Esophagus muscularis mucosa (tissue), 4 donors: ENCODE measurements around the gene ICE2. TPM values are rescaled to one million over a fixed set of nuclear protein-coding genes. Genes with fewer than 3 reads are reported as not detected.

Experiments
- DNase-seq: peaks from one replicate; pipeline ENCODE4 v3.0.0-alpha.2; 2017; ENCODE audit errors: extremely low spot score
- H3K27ac ChIP-seq, 4 donors: fragments of 200-600 bp; sonication (generic); replicated peaks in 1 of 4; 1 replicate in 3 of 4; 2 replicates in 1 of 4; pipeline ENCODE4 v1.5.1; 2016 to 2019; ENCODE audit warnings: mild to moderate bottlenecking in 1 of 4
- H3K27me3 ChIP-seq, 4 donors: fragments of 200-600 bp; sonication (generic); one replicate each; pipeline versions ENCODE4 v1.5.1 to v1.6.0; 2016 to 2019
- H3K36me3 ChIP-seq, 4 donors: fragments of 200-600 bp; sonication (generic); one replicate each; pipeline ENCODE4 v1.5.1; 2016 to 2019
- H3K4me1 ChIP-seq, 4 donors: fragments of 200-600 bp; sonication (generic); one replicate each; pipeline ENCODE4 v1.5.1; 2016 to 2019
- H3K4me3 ChIP-seq, 4 donors: fragments of 200-600 bp; sonication (generic); 1 replicate in 2 of 4; 2 replicates in 2 of 4; pipeline ENCODE4 v1.5.1; 2016 to 2019; ENCODE audit warnings: mild to moderate bottlenecking in 4 of 4, moderate library complexity in 1 of 4
- H3K9me3 ChIP-seq, 4 donors: fragments of 200-600 bp; sonication (generic); 1 replicate in 3 of 4; 2 replicates in 1 of 4; pipeline ENCODE4 v1.5.1; 2016 to 2019
- CTCF ChIP-seq, 3 experiments: fragments of 200-600 bp in 2 of 3; fragments of 450-650 bp in 1 of 3; sonication (generic) in 2 of 3; IDR thresholded peaks; one replicate each; pipeline ENCODE4 v1.5.1; 2017 to 2019; ENCODE audit warnings: antibody characterized with exemption in 3 of 3, mild to moderate bottlenecking in 2 of 3, moderate library complexity in 1 of 3
- EP300 ChIP-seq: sonication (generic); formaldehyde crosslinking; IDR thresholded peaks from one replicate; pipeline ENCODE4 v1.6.1; 2017; ENCODE audit warnings: antibody characterized with exemption
- POLR2A ChIP-seq: fragments of 450-650 bp; IDR thresholded peaks from one replicate; pipeline ENCODE4 v1.6.1; 2017; ENCODE audit warnings: antibody characterized with exemption, moderate library complexity, mild to moderate bottlenecking, low read depth
- POLR2AphosphoS5 ChIP-seq, 2 donors: sonication (generic); formaldehyde crosslinking; IDR thresholded peaks; one replicate each; pipeline ENCODE4 v1.6.1; 2017; ENCODE audit warnings: antibody characterized with exemption in 2 of 2
- WGBS: methylation state at CpG from one replicate; pipeline ENCODE4 v1.1.5; 2018; 5-methylcytosine and 5-hydroxymethylcytosine counted together
- intact Hi-C: fragments of 100-400 bp; cut with DNase I; formaldehyde crosslinking; loops from one replicate; pipeline ENCODE4 v1.15.1; 2023
- total RNA-seq, 4 donors: library from RNA; depleted of rRNA; stranded (reverse); fragments of >200 nt; gene quantifications; one replicate each; pipeline versions ENCODE4 v1.1.0 to v1.2.1, GENCODE V29; 2016

Gene ICE2
- total RNA-seq, 4 donors from 2014 or later, result 17.4 to 30.4 (median 21.3) TPM

- intact Hi-C loops, result no loop called here
- no peak overlapping the region for H3K4me3 ChIP-seq
- WGBS, result 100% methylated on average over 1 of the region's 1 CpG
- no peak for TF ChIP-seq EP300
- no peak for TF ChIP-seq CTCF (IDR thresholded peaks at IDR 0.05)
- TF ChIP-seq POLR2A, result no peak
- TF ChIP-seq POLR2AphosphoS5 (IDR thresholded peaks at IDR 0.05), result no peak
- peak overlapping the region; percentile 76 to 82 (median 80) for H3K27ac ChIP-seq
- H3K27me3 ChIP-seq, result no peaks in the 10 kb centered on the region
- H3K9me3 ChIP-seq, result no peaks in the 10 kb centered on the region
- no peak for DNase-seq
- peaks cover 0 to 46% (median 8%) of the 10 kb centered on the region in 4 donors for H3K36me3 ChIP-seq
- H3K4me1 ChIP-seq, result peaks cover 71 to 90% (median 77%) of the 10 kb centered on the region in 4 donors
Observed at GRCh38 chr15:60372756-60373155, 106.2 kb downstream of the ICE2 start.

DNA sequence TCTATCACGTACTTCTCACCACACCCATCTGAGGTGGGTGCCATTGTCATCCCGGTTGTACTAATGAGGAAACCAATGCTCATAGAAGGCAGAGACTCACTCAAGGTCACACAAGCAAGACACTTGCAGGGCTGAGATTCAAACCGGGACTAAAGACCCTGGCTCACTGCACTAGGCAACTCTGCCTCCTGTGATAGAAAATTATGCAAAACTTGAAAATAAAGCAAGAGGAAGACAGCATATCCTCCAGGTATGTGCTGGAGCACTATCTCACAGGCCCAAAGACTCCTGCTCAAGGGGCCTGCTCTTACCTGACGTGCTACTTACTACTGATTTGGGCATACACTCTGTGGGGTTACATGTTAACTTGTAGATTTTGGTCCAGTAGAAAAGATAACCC lies 106.7 kb downstream of the ICE2 start:
- no peak for DNase-seq
- no peaks in the 10 kb centered on the region for H3K27me3 ChIP-seq
- H3K4me1 ChIP-seq, result peaks cover 71 to 85% (median 77%) of the 10 kb centered on the region in 4 donors
- peaks cover 0 to 40% (median 7%) of the 10 kb centered on the region in 4 donors for H3K36me3 ChIP-seq
- no peak overlapping the region for H3K4me3 ChIP-seq
- H3K9me3 ChIP-seq, result no peaks in the 10 kb centered on the region
- peak overlapping the region; percentile 76 to 82 (median 80) for H3K27ac ChIP-seq
- TF ChIP-seq POLR2A (no peak), EP300 (no peak), POLR2AphosphoS5 (IDR thresholded peaks at IDR 0.05) (no peak), CTCF (IDR thresholded peaks at IDR 0.05) (no peak)
- WGBS, result 92% methylated on average over 4 of the region's 4 CpGs
- intact Hi-C loops, result no loop called here

DNA sequence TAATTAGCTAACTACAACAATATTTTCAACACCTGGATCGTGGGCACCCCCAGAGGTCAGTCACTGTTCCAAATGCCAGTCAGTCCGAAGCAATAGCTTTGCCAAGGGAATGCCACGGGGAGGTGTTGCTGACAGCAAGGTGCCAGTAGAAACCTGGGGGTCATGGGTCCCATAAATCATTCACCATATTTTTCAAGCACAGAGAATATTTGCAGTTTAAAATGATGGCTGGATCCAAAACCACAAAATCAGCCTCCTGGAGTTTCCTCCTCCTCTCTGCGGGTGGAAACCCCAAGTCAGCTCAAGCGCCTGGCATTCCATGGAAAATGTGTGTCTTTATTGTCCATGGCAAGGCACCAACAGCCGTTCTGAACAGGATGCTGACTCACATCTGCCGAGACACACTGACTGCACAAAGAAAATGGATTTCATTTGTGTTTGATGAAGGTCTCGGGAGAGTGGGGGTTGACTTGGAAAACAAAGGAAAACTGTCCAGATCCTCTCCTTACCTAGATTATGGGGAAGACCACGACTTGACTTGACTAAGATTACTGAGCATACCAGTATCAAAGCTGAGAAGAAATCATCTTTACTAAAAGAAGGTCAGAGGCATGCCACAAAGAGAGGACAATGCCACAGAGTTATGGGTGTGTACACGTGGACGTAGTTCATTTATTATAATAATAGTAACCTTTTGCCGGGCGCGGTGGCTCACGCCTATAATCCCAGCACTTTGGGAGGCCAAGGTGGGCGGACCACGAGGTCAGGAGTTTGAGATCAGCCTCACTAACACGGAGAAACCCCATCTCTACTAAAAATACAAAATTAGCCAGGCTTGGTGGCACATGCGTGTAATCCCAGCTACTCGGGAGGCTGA lies 107.5 kb downstream of the ICE2 start:
- Histone ChIP-seq H3K27me3 (no peaks in the 10 kb centered on the region), H3K36me3 (peaks cover 0 to 32% (median 5%) of the 10 kb centered on the region in 4 donors), H3K27ac (peak overlapping the region; percentile 76 to 82 (median 80)), H3K4me3 (peak overlapping the region in 1 of 4 donors; percentile 19), H3K9me3 (no peaks in the 10 kb centered on the region), H3K4me1 (peaks cover 67 to 77% (median 72%) of the 10 kb centered on the region in 4 donors)
- no peak for DNase-seq
- intact Hi-C loops, result no loop called here
- whole genome bisulfite sequencing, result 43% methylated on average over 20 of the region's 20 CpGs
- TF ChIP-seq POLR2AphosphoS5 (IDR thresholded peaks at IDR 0.05), result peak; percentile 88 to 93
- no peak for TF ChIP-seq CTCF (IDR thresholded peaks at IDR 0.05)

DNA sequence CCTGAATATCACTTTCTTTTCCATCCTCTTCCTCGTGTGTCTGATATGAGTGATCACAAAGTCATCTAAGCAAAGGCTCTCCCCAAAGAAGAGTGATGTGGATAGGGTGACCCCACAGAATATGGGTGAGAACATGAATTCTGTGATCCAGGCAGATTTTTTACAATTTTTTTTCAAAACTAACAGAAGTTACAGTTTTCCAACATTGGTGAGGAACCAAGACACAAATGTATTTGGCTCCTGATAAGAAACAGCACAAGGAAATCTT lies 108.1 kb downstream of the ICE2 start:
- no peak overlapping the region for H3K4me3 ChIP-seq
- peaks cover 62 to 71% (median 66%) of the 10 kb centered on the region in 4 donors for H3K4me1 ChIP-seq
- H3K36me3 ChIP-seq, result peaks cover 0 to 26% (median 2%) of the 10 kb centered on the region in 4 donors
- peak overlapping the region; percentile 76 to 82 (median 80) for H3K27ac ChIP-seq
- 57% methylated on average over 1 of the region's 1 CpG for WGBS
- H3K27me3 ChIP-seq, result no peaks in the 10 kb centered on the region
- DNase-seq, result no peak
- TF ChIP-seq POLR2A, result no peak
- no peak for TF ChIP-seq EP300
- no peak for TF ChIP-seq CTCF (IDR thresholded peaks at IDR 0.05)
- TF ChIP-seq POLR2AphosphoS5 (IDR thresholded peaks at IDR 0.05), result no peak
- H3K9me3 ChIP-seq, result no peaks in the 10 kb centered on the region
- intact Hi-C loops, result no loop called here
